SK-N-MC (cell line): ENCODE measurements around the gene HIP1.

ENCODE experiments used
- DNase-seq: peaks from one replicate; pipeline ENCODE4 v3.0.0-alpha.2; 2011; ENCODE audit warnings: low read depth, low spot score
- H3K27ac ChIP-seq: fragments of 200-600 bp; sonication (generic); 2 replicates; pipeline ENCODE4 v1.5.1; 2016; ENCODE audit warnings: mixed run types
- H3K36me3 ChIP-seq: fragments of 200-600 bp; sonication (generic); 2 replicates; pipeline ENCODE4 v1.6.1; 2017; ENCODE audit warnings: antibody characterized with exemption, low read length, mixed read lengths; ENCODE audit not compliant: insufficient read depth
- H3K4me3 ChIP-seq: fragments of 200-600 bp; sonication (generic); 2 replicates; pipeline ENCODE4 v1.5.1; 2016
- H3K9ac ChIP-seq: fragments of 200-600 bp; sonication (generic); 2 replicates; pipeline ENCODE4 v1.8.0; 2017; ENCODE audit warnings: mixed run types, mixed read lengths; ENCODE audit not compliant: insufficient read length
- H3K9me3 ChIP-seq: fragments of 200-600 bp; sonication (generic); 2 replicates; pipeline ENCODE4 v1.6.1; 2017; ENCODE audit warnings: low read depth, mild to moderate bottlenecking, antibody characterized with exemption, low read length, moderate library complexity, mixed read lengths
- EZH2 ChIP-seq: fragments of 200-600 bp; sonication (generic); IDR thresholded peaks from one replicate; pipeline ENCODE4 v1.6.1; 2017; ENCODE audit warnings: antibody characterized with exemption
- FOXP2 ChIP-seq: optimal IDR thresholded peaks from 2 replicates; pipeline ENCODE3; 2011; ENCODE audit warnings: mild to moderate bottlenecking, moderate library complexity; ENCODE audit not compliant: insufficient read depth; ENCODE audit errors: extremely low read length, control extremely low read depth
- POLR2AphosphoS5 ChIP-seq: IDR thresholded peaks from 2 replicates; pipeline ENCODE4 v1.6.1; 2012; ENCODE audit warnings: mild to moderate bottlenecking, low read depth, low read length, borderline replicate concordance

HIP1 gene

GRCh38 chr7:75740846-75741497 is 2.2 kb upstream of the HIP1 start:
- H3K36me3 ChIP-seq, result no peaks in the 10 kb centered on the region
- no peak for DNase-seq
- H3K27ac ChIP-seq, result no peak overlapping the region
- no peaks in the 10 kb centered on the region for H3K9me3 ChIP-seq
- no peak for TF ChIP-seq POLR2AphosphoS5
- TF ChIP-seq EZH2, result no peak
- no peak overlapping the region for H3K9ac ChIP-seq
- no peak overlapping the region for H3K4me3 ChIP-seq

- Histone ChIP-seq H3K9ac (no peak overlapping the region), H3K4me3 (peak overlapping the region; percentile 94), H3K9me3 (no peaks in the 10 kb centered on the region), H3K27ac (no peak overlapping the region), H3K36me3 (no peaks in the 10 kb centered on the region)
- DNase-seq, result no peak
- TF ChIP-seq POLR2AphosphoS5 (no peak), FOXP2 (no peak), EZH2 (no peak)
These were observed 1.3 kb upstream of the HIP1 start for GRCh38 chr7:75739796-75740672.

GRCh38 chr7:75738975-75739795 is 444 bp upstream of the HIP1 start:
- peak overlapping the region; percentile 78 for H3K9ac ChIP-seq
- no peaks in the 10 kb centered on the region for H3K36me3 ChIP-seq
- H3K27ac ChIP-seq, result no peak overlapping the region
- peak; percentile 7 for TF ChIP-seq FOXP2
- TF ChIP-seq POLR2AphosphoS5, result 0 out of 2 replicates have a peak, but pooled peaks have one; percentile 2
- TF ChIP-seq EZH2, result no peak
- peak overlapping the region; percentile 94 for H3K4me3 ChIP-seq
- H3K9me3 ChIP-seq, result no peaks in the 10 kb centered on the region
- DNase-seq, result no peak

DNA sequence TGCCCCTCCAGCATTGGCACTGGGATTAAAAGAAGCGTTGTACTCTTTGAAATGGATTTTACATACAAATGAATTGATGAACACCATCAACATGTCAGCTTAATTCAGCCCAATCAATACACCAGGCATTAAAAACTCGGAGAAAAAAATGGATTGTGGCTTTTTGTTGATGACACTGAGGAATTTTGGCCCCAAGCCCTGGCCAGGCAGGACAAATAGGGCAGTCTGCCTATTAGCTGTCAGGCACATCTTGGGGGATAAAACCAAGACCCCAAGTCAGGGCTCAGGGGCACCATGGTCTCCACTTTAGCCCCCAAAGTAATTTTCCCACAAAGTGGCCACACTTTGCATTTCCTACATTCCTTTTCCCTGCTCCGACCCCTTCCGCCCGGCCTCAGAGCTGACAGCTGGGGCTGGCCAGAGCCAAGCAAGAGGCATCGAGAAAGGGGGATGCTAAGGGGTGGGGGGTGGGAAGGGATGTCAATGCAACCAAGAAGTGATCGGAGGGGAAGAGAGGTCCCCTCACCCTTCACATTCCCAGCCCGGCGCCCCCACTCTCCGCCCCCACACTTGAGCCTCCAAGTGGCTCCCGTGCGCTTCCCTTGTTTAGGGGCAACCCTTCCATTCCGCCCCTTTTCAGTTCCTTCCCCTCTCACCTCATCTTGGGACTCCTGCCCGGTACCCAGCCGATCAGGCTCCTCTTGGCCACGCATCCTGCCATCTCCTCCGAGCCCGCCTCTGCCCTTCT is 711 bp downstream of the HIP1 start:
- no peak overlapping the region for H3K27ac ChIP-seq
- DNase-seq, result no peak
- TF ChIP-seq EZH2 (no peak), FOXP2 (no peak), POLR2AphosphoS5 (no peak)
- no peaks in the 10 kb centered on the region for H3K36me3 ChIP-seq
- H3K4me3 ChIP-seq, result peak overlapping the region; percentile 94
- H3K9me3 ChIP-seq, result no peaks in the 10 kb centered on the region
- H3K9ac ChIP-seq, result peak overlapping the region; percentile 78

DNA sequence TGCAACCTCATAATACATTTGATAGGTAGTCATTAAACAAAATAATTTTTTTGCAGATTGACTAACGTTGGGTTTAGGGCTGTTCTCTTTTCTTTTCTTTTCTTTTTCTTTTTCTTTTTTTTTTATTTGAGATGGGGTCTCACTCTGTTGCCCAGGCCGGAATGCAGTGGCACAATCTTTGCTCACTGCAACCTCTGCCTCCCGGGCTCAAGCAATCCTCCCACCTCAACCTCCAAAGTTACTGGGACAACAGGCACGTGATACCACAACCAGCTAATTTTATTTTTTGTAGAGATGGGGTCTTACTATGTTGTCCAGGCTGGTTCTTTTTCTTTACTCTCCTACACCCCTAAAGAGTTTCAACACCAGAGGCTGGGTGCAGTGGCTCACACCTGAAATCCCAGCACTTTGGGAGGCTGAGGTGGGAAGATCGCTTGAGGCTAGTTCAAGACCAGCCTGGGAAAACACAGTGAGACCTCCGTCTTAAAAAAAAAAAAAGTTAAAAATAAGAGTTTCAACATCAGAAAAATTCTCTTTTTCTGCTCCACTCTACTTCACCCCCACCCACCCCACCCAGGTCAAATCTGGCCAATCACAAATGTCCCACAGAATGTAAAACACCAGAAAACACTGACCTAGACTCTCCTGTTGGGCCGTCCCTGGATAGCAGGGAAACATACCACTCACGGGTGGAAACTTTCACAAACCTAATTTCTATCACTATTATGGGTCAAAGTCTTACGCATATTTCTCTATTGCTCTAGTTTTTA is 3.0 kb downstream of the HIP1 start:
- no peak for DNase-seq
- Histone ChIP-seq H3K9ac (no peak overlapping the region), H3K9me3 (no peaks in the 10 kb centered on the region), H3K27ac (no peak overlapping the region), H3K36me3 (no peaks in the 10 kb centered on the region), H3K4me3 (no peak overlapping the region)
- TF ChIP-seq FOXP2, result no peak
- TF ChIP-seq POLR2AphosphoS5, result no peak
- no peak for TF ChIP-seq EZH2

GRCh38 chr7:75734586-75735458 is 3.9 kb downstream of the HIP1 start:
- no peak overlapping the region for H3K27ac ChIP-seq
- no peaks in the 10 kb centered on the region for H3K9me3 ChIP-seq
- no peak for TF ChIP-seq POLR2AphosphoS5
- TF ChIP-seq EZH2, result no peak
- TF ChIP-seq FOXP2, result no peak
- no peaks in the 10 kb centered on the region for H3K36me3 ChIP-seq
- H3K4me3 ChIP-seq, result no peak overlapping the region
- H3K9ac ChIP-seq, result no peak overlapping the region
- no peak for DNase-seq
